Effector memory CD8-positive, alpha-beta T cell (primary cell): ENCODE results near the gene NAA38.

Source experiments
- ATAC-seq: fragments of 150-1000 bp; cut with Tn5 transposase; replicated peaks from 2 replicates; pipeline ENCODE4 v1.10.0; 2021; ENCODE audit warnings: mild to moderate bottlenecking, moderate library complexity
- DNase-seq, 3 experiments: peaks; one replicate each; pipeline ENCODE4 v3.0.0; 2021
- H3K27ac Mint-ChIP-seq, 2 donors: one replicate each; pipeline ENCODE4 v1.8.0; 2022; ENCODE audit warnings: mild to moderate bottlenecking in 2 of 2, mixed read lengths in 2 of 2, moderate library complexity in 2 of 2
- H3K27me3 Mint-ChIP-seq, 2 donors: one replicate each; pipeline ENCODE4 v1.8.0; 2022; ENCODE audit warnings: mixed read lengths in 2 of 2
- H3K36me3 Mint-ChIP-seq: one replicate; pipeline ENCODE4 v1.8.0; 2022; ENCODE audit warnings: mild to moderate bottlenecking, moderate library complexity, mixed read lengths; ENCODE audit not compliant: insufficient read depth
- H3K4me1 Mint-ChIP-seq, 2 donors: one replicate each; pipeline ENCODE4 v1.8.0; 2022; ENCODE audit warnings: low read depth in 2 of 2, mixed read lengths in 2 of 2
- H3K4me3 Mint-ChIP-seq, 2 donors: one replicate each; pipeline ENCODE4 v1.8.0; 2022; ENCODE audit warnings: mild to moderate bottlenecking in 2 of 2, mixed read lengths in 2 of 2, moderate library complexity in 2 of 2
- H3K9me3 Mint-ChIP-seq, 2 donors: one replicate each; pipeline ENCODE4 v1.8.0; 2022; ENCODE audit warnings: mixed read lengths in 2 of 2
- total RNA-seq, 9 experiments: gene quantifications; one replicate each; lab custom pipeline; 2026; lab: John Stamatoyannopoulos, UW

Gene NAA38, protein sequence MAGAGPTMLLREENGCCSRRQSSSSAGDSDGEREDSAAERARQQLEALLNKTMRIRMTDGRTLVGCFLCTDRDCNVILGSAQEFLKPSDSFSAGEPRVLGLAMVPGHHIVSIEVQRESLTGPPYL
- 7.4 to 18.1 (median 12.4) reads per million in 9 experiments for total RNA-seq

DNA sequence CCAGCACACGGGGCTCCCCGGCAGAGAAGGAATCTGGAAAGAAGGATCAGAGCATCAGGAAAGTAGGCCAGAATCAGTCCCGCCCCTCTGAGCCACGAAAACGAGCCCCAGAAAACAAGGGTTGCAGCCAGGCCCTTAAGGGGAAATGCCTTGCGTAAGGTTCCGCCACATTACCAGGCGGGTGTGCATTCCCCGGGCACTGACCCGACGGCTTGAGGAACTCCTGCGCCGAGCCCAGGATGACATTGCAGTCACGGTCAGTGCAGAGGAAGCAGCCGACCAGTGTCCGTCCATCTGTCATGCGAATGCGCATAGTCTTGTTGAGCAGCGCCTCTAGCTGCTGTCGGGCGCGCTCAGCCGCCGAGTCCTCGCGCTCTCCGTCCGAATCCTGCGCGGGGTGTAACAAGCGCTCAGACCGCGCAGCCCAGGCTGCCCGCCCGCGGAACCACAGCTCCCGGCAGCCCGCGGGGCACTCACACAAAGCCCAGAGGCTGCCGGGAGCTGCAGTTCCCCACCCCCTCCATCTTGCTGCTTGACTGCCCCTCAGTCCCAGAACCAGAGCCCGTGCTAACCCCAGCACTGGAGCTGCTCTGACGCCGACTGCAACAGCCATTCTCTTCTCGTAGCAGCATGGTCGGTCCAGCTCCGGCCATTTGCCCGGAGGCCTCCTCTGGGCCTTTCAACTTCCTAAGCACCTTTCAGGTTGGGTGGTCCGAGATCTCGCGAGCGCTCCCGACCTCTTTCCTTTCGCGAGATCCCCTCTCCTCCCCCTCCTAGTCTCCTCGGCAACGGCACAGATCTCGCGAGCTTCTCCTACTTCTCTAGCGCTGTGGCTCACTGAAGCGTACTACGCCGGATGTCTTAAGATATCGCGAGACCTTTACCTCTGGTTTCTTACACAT, at the start of gene NAA38:
Gene NAA38 (minus strand): TSS at position 749 of the 902 bp plus-strand sequence. CDS start 96 bp downstream, at position 653.
- no peaks in the 10 kb centered on the region for H3K9me3 Mint-ChIP-seq
- no peaks in the 10 kb centered on the region for H3K27me3 Mint-ChIP-seq
- peaks cover 0 to 3% of the 10 kb centered on the region in 2 donors for H3K4me1 Mint-ChIP-seq
- no peak within 1 kb of the TSS for H3K4me3 Mint-ChIP-seq
- H3K36me3 Mint-ChIP-seq = peaks cover 21% of the 10 kb centered on the region
- ATAC-seq = peak; percentile 83
- no peak within 1 kb of the TSS for H3K27ac Mint-ChIP-seq
- peak; percentile 89 to 94 (median 93) for DNase-seq

DNA sequence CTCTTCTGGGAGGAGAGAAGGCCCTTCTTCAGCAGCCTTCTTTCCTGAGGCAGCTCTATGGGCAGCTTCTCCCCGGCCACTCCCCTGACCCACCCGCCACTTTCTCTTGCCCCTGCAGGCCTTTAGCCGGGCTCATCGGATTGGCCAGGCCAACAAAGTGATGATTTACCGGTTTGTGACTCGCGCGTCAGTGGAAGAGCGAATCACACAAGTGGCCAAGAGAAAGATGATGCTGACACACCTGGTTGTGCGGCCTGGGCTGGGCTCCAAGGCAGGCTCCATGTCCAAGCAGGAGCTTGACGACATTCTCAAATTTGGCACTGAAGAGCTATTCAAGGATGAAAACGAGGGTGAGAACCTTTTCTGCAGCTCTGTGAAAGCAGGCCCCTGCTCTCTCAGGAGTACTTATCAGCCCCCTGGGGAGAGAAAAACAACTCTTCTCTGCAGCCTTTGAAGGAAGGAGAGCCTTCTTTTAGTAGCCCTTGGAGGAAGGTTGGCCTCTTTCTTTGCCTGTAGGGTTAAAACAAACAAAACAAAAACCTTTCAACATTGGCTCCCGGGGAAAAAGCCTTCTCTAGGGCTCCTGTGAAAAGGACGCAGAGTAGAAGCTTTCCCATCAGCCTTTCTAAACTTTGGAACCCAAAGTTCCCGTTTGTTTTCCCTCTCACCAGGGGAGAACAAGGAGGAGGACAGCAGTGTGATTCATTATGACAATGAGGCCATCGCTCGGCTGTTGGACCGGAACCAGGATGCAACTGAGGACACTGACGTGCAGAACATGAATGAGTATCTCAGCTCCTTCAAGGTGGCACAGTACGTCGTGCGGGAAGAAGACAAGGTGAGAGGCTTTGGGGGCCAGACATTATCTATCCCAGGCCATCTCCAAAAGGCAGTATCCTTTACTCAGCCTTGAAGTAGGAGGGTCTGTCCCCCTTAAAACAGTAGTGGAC, 46.1 kb upstream of the NAA38 start:
- H3K4me1 Mint-ChIP-seq = no peaks in the 10 kb centered on the region
- DNase-seq = no peak
- H3K36me3 Mint-ChIP-seq = peaks cover 88% of the 10 kb centered on the region
- no peak overlapping the region for H3K4me3 Mint-ChIP-seq
- no peak for ATAC-seq
- no peaks in the 10 kb centered on the region for H3K9me3 Mint-ChIP-seq
- peak overlapping the region in 1 of 2 donors; percentile 78 for H3K27ac Mint-ChIP-seq
- no peaks in the 10 kb centered on the region for H3K27me3 Mint-ChIP-seq

DNA sequence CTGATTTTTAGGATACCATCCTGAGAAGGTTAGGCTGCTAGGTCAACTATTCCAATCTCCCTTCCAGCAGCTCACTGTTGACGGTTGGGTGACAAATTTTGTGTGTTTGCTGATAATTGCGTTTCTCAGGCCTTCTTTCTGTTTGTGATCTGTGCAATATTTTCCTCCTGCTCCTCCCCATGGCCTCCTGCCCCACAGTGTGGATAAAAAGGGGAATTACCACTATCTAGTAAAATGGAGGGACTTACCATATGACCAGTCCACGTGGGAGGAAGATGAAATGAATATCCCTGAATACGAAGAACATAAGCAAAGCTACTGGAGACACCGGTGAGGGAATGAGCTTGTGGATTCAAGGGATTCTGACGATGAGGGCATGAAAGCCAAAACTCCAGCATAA, 40.4 kb upstream of the NAA38 start:
- ATAC-seq (peak; percentile 66), DNase-seq (no peak)
- Mint-ChIP-seq H3K9me3 (no peaks in the 10 kb centered on the region), H3K36me3 (peaks cover 89% of the 10 kb centered on the region), H3K27me3 (no peaks in the 10 kb centered on the region), H3K4me1 (peaks cover 2 to 18% of the 10 kb centered on the region in 2 donors), H3K4me3 (no peak overlapping the region), H3K27ac (peak overlapping the region in 1 of 2 donors; percentile 27)

DNA sequence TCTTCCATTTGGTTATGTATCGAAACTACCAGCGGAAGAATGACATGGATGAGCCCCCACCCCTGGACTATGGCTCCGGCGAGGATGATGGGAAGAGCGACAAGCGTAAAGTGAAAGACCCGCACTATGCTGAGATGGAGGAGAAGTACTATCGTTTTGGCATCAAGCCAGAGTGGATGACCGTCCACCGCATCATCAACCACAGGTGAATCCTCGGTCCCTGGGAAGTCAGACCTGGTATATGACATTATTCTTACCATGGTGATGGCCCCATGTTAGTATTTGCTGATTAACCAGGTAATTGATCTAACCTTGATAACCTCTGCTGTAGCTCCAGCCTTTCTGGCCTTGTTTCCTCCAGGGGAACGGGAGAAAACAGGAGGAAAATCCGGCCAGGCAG, 39.7 kb upstream of the NAA38 start:
- Mint-ChIP-seq H3K4me1 (peaks cover 2 to 18% of the 10 kb centered on the region in 2 donors), H3K27me3 (no peaks in the 10 kb centered on the region), H3K9me3 (no peaks in the 10 kb centered on the region), H3K36me3 (peaks cover 91% of the 10 kb centered on the region), H3K27ac (peak overlapping the region; percentile 16 to 44), H3K4me3 (no peak overlapping the region)
- ATAC-seq (no peak), DNase-seq (no peak)

DNA sequence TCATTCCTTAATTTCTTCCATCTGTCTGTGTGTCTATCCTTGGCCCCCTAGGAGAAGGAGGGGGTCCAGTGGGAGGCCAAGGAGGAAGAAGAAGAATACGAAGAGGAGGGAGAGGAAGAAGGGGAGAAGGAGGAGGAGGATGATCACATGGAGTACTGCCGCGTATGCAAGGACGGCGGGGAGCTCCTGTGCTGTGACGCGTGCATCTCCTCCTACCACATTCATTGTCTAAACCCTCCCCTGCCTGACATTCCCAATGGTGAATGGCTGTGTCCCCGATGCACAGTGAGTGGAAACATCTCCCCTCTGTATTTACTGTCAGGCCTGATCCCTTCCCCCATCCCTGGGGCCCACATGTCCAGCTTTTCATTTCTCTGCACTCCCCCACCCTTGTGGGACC, 37.5 kb upstream of the NAA38 start:
- peak overlapping the region; percentile 20 to 67 for H3K27ac Mint-ChIP-seq
- peaks cover 89% of the 10 kb centered on the region for H3K36me3 Mint-ChIP-seq

DNA sequence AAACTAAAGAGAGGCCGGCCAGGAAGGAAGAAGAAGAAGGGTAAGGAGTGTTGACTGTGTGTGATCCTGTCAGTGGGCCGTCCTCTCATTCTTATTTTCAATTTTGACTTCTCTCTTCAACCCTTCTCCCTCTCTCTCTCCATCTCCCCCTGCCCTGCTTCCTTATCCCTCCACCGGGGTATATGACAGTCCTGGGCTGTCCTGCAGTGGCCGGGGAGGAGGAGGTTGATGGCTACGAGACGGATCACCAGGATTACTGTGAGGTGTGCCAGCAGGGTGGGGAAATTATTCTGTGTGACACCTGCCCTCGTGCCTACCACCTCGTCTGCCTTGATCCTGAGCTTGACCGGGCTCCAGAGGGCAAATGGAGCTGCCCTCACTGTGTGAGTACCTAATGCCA, 36.9 kb upstream of the NAA38 start:
- Mint-ChIP-seq H3K4me3 (no peak overlapping the region), H3K27me3 (no peaks in the 10 kb centered on the region), H3K9me3 (no peaks in the 10 kb centered on the region), H3K36me3 (peaks cover 89% of the 10 kb centered on the region), H3K4me1 (peaks cover 2 to 28% of the 10 kb centered on the region in 2 donors), H3K27ac (peak overlapping the region in 1 of 2 donors; percentile 20)
- no peak for ATAC-seq
- DNase-seq = no peak

More for the DNA sequence above, 37.5 kb upstream of the NAA38 start:
- H3K9me3 Mint-ChIP-seq = no peaks in the 10 kb centered on the region
- H3K4me1 Mint-ChIP-seq = peaks cover 2 to 28% of the 10 kb centered on the region in 2 donors
- DNase-seq = no peak
- ATAC-seq = no peak
- no peaks in the 10 kb centered on the region for H3K27me3 Mint-ChIP-seq
- H3K4me3 Mint-ChIP-seq = no peak overlapping the region

DNA sequence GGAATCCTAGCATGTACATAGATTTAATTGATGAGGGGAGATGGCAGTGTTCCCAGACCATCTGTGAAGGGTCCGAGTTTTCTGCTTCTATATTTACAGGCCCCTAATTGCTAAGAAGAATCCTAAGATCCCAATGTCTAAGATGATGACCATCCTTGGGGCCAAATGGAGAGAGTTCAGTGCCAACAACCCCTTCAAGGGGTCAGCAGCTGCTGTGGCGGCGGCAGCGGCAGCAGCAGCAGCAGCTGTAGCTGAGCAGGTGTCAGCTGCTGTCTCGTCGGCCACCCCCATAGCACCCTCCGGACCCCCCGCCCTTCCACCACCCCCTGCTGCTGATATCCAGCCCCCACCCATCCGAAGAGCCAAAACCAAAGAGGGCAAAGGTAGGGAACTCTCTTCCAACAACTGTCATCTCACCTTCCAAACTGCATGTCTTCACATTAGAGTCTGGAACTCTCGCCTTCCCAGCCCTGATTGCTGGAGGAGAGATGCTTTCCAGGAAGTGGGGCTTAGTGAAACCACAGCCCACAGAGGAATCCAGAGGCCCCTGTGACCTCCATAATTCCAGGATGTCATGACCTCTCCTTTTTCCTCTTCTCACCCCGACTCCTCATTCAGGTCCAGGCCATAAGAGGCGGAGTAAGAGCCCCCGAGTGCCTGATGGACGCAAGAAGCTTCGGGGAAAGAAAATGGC, 36.0 kb upstream of the NAA38 start:
- Mint-ChIP-seq H3K9me3 (no peaks in the 10 kb centered on the region), H3K27ac (peak overlapping the region in 1 of 2 donors; percentile 71), H3K36me3 (peaks cover 80% of the 10 kb centered on the region), H3K4me3 (no peak overlapping the region), H3K27me3 (no peaks in the 10 kb centered on the region), H3K4me1 (peaks cover 2 to 28% of the 10 kb centered on the region in 2 donors)
- ATAC-seq (no peak), DNase-seq (no peak)

DNA sequence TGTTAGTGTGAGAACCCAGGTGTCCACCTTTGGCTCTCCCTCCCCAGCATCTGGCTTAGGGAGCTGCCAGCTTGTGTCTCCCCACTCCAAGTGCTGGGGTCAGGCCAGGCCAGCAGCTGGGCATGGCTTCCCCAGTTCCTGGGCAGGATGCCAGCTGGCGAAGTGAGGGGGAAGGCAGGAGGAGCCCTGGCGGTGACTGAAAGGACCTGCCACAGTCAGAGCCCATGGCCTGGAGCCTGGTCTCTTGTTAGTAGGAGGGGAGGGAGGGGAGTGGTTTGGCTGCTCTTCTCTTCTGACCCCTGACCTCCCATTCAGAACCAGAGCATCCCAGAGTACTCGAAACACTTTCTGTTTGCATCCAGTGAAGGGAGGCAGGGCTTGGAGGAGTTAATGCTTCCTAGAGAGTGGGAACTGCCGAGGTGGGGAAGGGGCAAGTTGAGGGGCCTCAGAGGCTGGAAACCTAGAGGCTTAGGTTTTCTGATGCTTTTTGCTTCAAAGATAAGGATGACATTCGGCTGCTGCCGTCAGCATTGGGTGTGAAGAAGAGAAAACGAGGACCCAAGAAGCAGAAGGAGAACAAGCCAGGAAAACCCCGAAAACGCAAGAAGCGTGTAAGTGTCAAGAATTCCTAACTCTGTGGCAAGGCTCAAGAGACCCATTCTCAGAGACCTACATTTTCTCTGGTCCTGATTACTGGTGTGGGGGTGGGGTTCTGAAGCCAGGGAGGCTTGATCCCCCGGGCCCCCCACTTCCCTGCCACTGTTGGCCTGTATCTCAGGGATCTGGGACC, 32.0 kb upstream of the NAA38 start:
- H3K4me1 Mint-ChIP-seq = peaks cover 8 to 10% of the 10 kb centered on the region in 2 donors
- ATAC-seq (no peak), DNase-seq (peak in 1 of 3 experiments; percentile 13)
- peaks cover 55% of the 10 kb centered on the region for H3K36me3 Mint-ChIP-seq
- no peak overlapping the region for H3K4me3 Mint-ChIP-seq
- H3K27ac Mint-ChIP-seq = no peak overlapping the region
- no peaks in the 10 kb centered on the region for H3K27me3 Mint-ChIP-seq
- H3K9me3 Mint-ChIP-seq = no peaks in the 10 kb centered on the region

DNA sequence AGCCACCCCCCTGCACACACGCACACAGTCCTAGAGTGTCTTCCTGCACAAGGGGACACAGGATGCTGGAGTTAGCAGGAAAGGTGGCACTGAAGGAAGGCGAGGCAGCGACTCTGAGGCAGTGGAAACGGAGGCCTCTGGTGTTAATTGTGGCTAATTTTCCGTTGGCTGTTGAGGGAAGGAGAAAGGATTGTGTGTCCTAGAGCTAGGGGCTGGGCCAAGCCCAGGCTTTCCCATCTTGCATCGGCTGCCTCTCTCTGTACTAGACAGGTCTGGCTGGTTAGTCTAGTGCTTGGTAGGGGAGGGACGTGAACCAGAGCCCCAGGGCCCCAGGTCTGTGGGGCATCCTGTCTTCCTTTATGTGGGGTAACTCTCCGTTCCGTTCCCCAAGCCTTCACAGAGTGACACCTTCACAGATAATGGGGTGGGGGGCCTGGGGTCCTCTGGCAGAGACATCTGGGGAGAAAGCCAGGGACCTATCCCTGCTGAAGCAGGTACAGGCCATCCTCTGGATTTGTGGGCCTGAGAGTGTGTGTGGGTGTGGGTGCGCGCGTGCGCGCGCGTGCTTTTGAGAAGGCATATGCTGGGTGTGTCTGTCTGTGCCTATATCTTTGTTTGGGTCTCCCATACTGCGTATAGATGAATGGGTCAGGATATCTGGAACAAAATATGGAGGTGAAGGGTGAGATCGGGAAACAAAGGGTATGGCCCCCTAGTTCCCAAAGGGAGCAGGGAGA, 31.0 kb upstream of the NAA38 start, which contains the start of gene CHD3:
Gene CHD3 (plus strand): TSS at position 606 of the 737 bp plus-strand sequence. CDS start 212 bp downstream, outside the sequence.
- Mint-ChIP-seq H3K27ac (no peak within 1 kb of the TSS), H3K36me3 (peaks cover 54% of the 10 kb centered on the region), H3K27me3 (no peaks in the 10 kb centered on the region), H3K4me1 (peaks cover 8 to 10% of the 10 kb centered on the region in 2 donors), H3K4me3 (no peak within 1 kb of the TSS), H3K9me3 (no peaks in the 10 kb centered on the region)
- ATAC-seq (peak; percentile 17), DNase-seq (peak; percentile 13 to 29 (median 15))

DNA sequence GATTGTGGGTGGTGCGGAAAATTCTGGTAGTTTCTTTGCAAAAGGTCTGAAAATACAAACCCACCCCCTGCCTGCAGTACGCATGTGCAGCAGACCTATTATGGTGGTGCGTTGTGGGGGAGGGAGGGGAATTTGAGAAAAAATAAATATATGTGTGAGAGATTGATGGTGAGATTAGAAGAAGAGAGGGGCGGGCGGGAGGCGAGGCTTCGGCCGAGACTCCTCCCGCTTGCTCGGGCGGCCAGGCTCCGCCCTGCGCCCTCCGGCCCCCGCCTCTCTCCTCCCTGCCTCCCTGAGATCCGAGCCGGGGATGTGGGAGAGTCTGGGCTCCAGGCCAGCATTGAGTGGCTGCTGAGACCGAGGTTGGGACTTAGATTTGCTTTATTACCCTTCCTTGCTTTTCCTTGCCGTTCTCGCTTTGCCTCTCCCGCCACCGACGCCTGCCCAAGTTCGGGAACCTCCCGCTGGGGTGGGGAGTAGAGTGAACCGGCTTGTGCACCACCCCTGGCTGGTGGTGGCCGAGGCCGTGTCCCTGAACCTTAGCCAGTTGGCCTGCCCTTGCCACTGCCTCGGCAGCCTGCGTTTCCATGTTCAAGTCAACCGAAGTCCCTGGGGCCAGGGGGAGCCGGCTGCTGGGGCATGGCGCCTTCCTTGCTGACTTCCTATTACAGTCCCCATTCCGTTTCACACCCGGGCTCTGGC, 30.3 kb upstream of the NAA38 start:
- DNase-seq (peak; percentile 78 to 82 (median 80)), ATAC-seq (peak; percentile 72)
- Mint-ChIP-seq H3K9me3 (no peaks in the 10 kb centered on the region), H3K4me3 (no peak overlapping the region), H3K36me3 (peaks cover 47% of the 10 kb centered on the region), H3K27me3 (no peaks in the 10 kb centered on the region), H3K27ac (no peak overlapping the region), H3K4me1 (peaks cover 8 to 10% of the 10 kb centered on the region in 2 donors)

DNA sequence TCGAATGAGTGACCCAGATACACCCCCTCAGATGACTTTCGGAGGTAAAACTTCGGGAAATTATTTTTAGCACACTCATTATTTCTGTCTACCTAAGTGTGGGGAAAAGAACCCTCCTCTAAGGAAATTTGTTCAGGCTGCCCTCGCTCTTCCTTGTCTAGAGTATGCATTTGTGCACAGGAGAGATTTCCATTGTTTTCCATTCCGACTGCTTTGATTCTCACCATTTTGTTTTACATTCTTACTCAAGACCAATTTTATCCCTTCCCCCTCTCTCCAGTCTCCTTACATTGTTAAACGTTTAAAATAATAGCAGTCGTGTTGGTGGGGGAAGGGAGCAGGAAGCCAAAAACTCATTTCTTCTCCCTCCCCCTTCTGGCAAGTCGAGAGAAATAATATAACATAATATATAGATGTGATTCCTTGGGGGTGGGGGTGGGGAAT, 29.7 kb upstream of the NAA38 start:
- H3K27me3 Mint-ChIP-seq = no peaks in the 10 kb centered on the region
- H3K4me1 Mint-ChIP-seq = peaks cover 8 to 10% of the 10 kb centered on the region in 2 donors
- peaks cover 41% of the 10 kb centered on the region for H3K36me3 Mint-ChIP-seq
- no peak overlapping the region for H3K27ac Mint-ChIP-seq
- no peaks in the 10 kb centered on the region for H3K9me3 Mint-ChIP-seq
- no peak for DNase-seq
- no peak overlapping the region for H3K4me3 Mint-ChIP-seq
- peak; percentile 28 for ATAC-seq
